Spleen (tissue), 7 donors: Measurements from ENCODE around the gene GNG14.

Experiments used
- POLR2A ChIP-seq, 3 donors: fragments of 450-650 bp; IDR thresholded peaks; one replicate each; pipeline ENCODE4 v1.5.1; 2017; ENCODE audit warnings: antibody characterized with exemption in 3 of 3, mild to moderate bottlenecking in 1 of 3
- POLR2AphosphoS5 ChIP-seq, 3 donors: sonication (generic); formaldehyde crosslinking; IDR thresholded peaks; one replicate each; pipeline ENCODE4 v1.5.1; 2017; ENCODE audit warnings: antibody characterized with exemption in 3 of 3
- TF ChIP-seq, protein P1 (sequence below), 11 experiments: fragments of 200-600 bp in 7 of 11; fragments of 450-650 bp in 4 of 11; sonication (generic) in 4 of 11; IDR thresholded peaks in 8 of 11; conservative IDR thresholded peaks in 3 of 11; 1 replicate in 7 of 11; 2 replicates in 4 of 11; pipeline versions ENCODE4 v1.4.0 to v1.8.0; 2016 to 2021; ENCODE audit warnings: antibody characterized with exemption in 11 of 11, inconsistent platforms in 4 of 11, mild to moderate bottlenecking in 1 of 11
- donor health status: DM: no; HTN: no; CAD: no; lungs with moderate emphysema.
- donor health status: DM: no; HTN: no; CAD: no.
- donor health status: DM: no; HTN: no; CAD: no.

GRCh38 chr19:12694641-12695040 is 6.8 kb downstream of the GNG14 start:
- TF ChIP-seq, protein P1, sequence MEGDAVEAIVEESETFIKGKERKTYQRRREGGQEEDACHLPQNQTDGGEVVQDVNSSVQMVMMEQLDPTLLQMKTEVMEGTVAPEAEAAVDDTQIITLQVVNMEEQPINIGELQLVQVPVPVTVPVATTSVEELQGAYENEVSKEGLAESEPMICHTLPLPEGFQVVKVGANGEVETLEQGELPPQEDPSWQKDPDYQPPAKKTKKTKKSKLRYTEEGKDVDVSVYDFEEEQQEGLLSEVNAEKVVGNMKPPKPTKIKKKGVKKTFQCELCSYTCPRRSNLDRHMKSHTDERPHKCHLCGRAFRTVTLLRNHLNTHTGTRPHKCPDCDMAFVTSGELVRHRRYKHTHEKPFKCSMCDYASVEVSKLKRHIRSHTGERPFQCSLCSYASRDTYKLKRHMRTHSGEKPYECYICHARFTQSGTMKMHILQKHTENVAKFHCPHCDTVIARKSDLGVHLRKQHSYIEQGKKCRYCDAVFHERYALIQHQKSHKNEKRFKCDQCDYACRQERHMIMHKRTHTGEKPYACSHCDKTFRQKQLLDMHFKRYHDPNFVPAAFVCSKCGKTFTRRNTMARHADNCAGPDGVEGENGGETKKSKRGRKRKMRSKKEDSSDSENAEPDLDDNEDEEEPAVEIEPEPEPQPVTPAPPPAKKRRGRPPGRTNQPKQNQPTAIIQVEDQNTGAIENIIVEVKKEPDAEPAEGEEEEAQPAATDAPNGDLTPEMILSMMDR (IDR thresholded peaks at IDR 0.05 in 8 of 11, conservative IDR thresholded peaks at IDR 0.05 in 3 of 11): no peak
- no peak for TF ChIP-seq POLR2A (IDR thresholded peaks at IDR 0.05)
- TF ChIP-seq POLR2AphosphoS5 (IDR thresholded peaks at IDR 0.05): no peak
